GM21576 (cell line): ENCODE measurements around the gene ADAD2.

Experiments used
- ATAC-seq: cut with Tn5 transposase; IDR thresholded peaks from one replicate; pipeline ENCODE4 v1.9.1; 2021; ENCODE audit warnings: mild to moderate bottlenecking, moderate library complexity; ENCODE audit not compliant: unreplicated experiment

Gene ADAD2

DNA sequence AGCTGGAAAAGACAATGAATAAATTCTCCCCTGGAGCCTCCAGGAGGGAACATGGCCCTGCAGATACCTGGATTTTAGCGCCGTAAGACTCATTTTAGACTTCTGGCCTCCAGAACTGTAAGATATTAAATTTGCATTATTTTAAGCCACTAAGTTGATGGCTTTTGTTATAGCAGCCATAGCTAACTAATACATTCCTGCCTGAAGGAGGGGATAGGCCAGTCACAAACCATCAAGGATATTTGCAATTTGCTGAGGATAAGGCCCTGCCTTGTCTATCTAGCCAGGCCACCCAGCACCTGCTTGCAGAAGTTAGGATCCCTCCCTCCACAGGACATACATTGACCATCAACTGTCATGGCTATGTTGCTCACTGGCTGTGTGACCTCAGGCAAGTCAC is 53.8 kb downstream of the ADAD2 start:
- no peak for ATAC-seq

- no peak for ATAC-seq
Observed at GRCh38 chr16:84245956-84246678, 55.2 kb downstream of the ADAD2 start.

DNA sequence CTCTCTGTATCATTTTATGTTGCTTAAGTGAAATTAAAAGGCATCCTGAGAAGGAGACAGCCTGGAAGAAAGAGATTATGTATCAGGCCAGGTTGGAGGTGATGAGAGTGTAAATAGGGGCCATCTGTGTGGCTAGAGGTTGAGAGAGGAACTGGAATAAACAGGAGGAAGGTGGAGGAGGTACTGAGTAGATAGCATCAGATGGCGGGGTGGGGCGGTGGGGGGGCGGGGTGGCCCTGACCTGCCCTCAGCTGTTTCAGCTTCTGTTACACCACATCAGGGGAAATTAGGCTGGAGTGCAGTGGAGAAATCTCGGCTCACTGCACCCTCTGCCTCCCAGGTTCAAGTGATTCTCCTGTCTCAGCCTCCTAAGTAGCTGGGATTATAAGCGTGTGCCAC is 55.7 kb downstream of the ADAD2 start:
- no peak for ATAC-seq
